Kidney (tissue), 14 donors: ENCODE results near the gene IRF2BP2. TPM values are rescaled to one million over a fixed set of nuclear protein-coding genes. Genes with fewer than 3 reads are reported as not detected.

ENCODE experiments used
- DNase-seq, 5 donors: peaks; one replicate each; pipeline ENCODE4 v3.0.0-alpha.2; 2013 to 2020
- FAIRE-seq: peaks from 2 replicates; lab custom pipeline; 2012; peaks lifted over from hg19 to GRCh38; lab: Jason Lieb, UNC
- H3K27ac ChIP-seq, 2 donors: one replicate each; pipeline ENCODE4 v1.7.0; 2013; ENCODE audit warnings: low read depth in 2 of 2, low read length in 2 of 2, inconsistent platforms in 1 of 2
- H3K27me3 ChIP-seq: one replicate; pipeline ENCODE4 v1.7.1; 2013; ENCODE audit warnings: low read length, inconsistent platforms; ENCODE audit not compliant: control insufficient read depth, insufficient read depth
- H3K36me3 ChIP-seq, 3 donors: one replicate each; pipeline versions ENCODE4 v1.7.0 to v1.7.1; 2013; ENCODE audit warnings: low read length in 3 of 3, control low read depth in 1 of 3, inconsistent platforms in 1 of 3; ENCODE audit not compliant: insufficient read depth in 3 of 3, control insufficient read depth in 2 of 3
- H3K4me1 ChIP-seq, 3 donors: one replicate each; pipeline versions ENCODE4 v1.7.0 to v1.7.1; 2013; ENCODE audit warnings: low read length in 3 of 3, inconsistent platforms in 1 of 3, low read depth in 1 of 3; ENCODE audit not compliant: control insufficient read depth in 2 of 3, insufficient read depth in 2 of 3
- H3K4me3 ChIP-seq, 3 donors: one replicate each; pipeline versions ENCODE4 v1.7.0 to v1.8.1; 2013; ENCODE audit warnings: low read length in 3 of 3, control low read depth in 1 of 3, inconsistent platforms in 1 of 3
- H3K9ac ChIP-seq, 3 donors: one replicate each; pipeline versions ENCODE4 v1.7.0 to v1.7.1; 2013; ENCODE audit warnings: low read length in 3 of 3, control low read depth in 1 of 3, inconsistent platforms in 1 of 3
- H3K9me3 ChIP-seq, 3 donors: one replicate each; pipeline versions ENCODE4 v1.7.0 to v1.7.1; 2013; ENCODE audit warnings: low read length in 3 of 3, control low read depth in 1 of 3, inconsistent platforms in 1 of 3; ENCODE audit not compliant: control insufficient read depth in 2 of 3, insufficient read depth in 1 of 3
- intact Hi-C: fragments of 100-400 bp; cut with DNase I; formaldehyde crosslinking; loops from one replicate; pipeline ENCODE4 v1.11.1; 2022
- polyA plus RNA-seq: library from polyadenylated mRNA; stranded (reverse); fragments of 350-450 nt; fragmentation: Illumina TruSeq; extraction: RNeasy Lipid Tissue Mini Kit (QIAGEN cat#74804); gene quantifications from one replicate; pipeline ENCODE4 v1.2.3, GENCODE V29; 2014; ENCODE audit warnings: low read depth, low replicate concordance; ENCODE audit not compliant: insufficient read depth
- total RNA-seq: library from RNA; stranded (reverse); fragmentation: NEBNext Ultra II Directional; extraction: Animal tissue kit (Norgen Biotek cat#: 25700); gene quantifications from one replicate; pipeline ENCODE4 v1.2.1, GENCODE V29; 2021
- TF ChIP-seq, protein P1 (sequence below): IDR thresholded peaks from 3 replicates; pipeline ENCODE4 v1.5.1; 2012; ENCODE audit warnings: mild to moderate bottlenecking, moderate library complexity, borderline replicate concordance; ENCODE audit not compliant: insufficient read depth; ENCODE audit errors: extremely low read depth
- donor health status: control.
- donor health status: control.
- donor health status: control.
- donor health status: control.
- donor health status: control.
- donor health status: DM: yes; HTN: yes; CAD: no.
- donor health status: Normal renal cell carcinoma (clear cell type).

IRF2BP2 gene
- total and polyA plus RNA-seq, 2 donors from 2014 or later, result 53.8 to 130 TPM

- Histone ChIP-seq H3K9ac (no peak overlapping the region), H3K27me3 (no peaks in the 10 kb centered on the region), H3K4me3 (no peak overlapping the region), H3K4me1 (peaks cover 2 to 7% (median 6%) of the 10 kb centered on the region in 3 donors), H3K9me3 (peaks cover 0 to 5% (median 0%) of the 10 kb centered on the region in 3 donors), H3K27ac (no peak overlapping the region), H3K36me3 (no peaks in the 10 kb centered on the region)
- TF ChIP-seq, protein P1, sequence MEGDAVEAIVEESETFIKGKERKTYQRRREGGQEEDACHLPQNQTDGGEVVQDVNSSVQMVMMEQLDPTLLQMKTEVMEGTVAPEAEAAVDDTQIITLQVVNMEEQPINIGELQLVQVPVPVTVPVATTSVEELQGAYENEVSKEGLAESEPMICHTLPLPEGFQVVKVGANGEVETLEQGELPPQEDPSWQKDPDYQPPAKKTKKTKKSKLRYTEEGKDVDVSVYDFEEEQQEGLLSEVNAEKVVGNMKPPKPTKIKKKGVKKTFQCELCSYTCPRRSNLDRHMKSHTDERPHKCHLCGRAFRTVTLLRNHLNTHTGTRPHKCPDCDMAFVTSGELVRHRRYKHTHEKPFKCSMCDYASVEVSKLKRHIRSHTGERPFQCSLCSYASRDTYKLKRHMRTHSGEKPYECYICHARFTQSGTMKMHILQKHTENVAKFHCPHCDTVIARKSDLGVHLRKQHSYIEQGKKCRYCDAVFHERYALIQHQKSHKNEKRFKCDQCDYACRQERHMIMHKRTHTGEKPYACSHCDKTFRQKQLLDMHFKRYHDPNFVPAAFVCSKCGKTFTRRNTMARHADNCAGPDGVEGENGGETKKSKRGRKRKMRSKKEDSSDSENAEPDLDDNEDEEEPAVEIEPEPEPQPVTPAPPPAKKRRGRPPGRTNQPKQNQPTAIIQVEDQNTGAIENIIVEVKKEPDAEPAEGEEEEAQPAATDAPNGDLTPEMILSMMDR, result no peak
- intact Hi-C loops, result no loop called here
- FAIRE-seq, result no peak
- DNase-seq, result no peak
Observed at GRCh38 chr1:234647245-234647644, 37.3 kb upstream of the IRF2BP2 start.

DNA sequence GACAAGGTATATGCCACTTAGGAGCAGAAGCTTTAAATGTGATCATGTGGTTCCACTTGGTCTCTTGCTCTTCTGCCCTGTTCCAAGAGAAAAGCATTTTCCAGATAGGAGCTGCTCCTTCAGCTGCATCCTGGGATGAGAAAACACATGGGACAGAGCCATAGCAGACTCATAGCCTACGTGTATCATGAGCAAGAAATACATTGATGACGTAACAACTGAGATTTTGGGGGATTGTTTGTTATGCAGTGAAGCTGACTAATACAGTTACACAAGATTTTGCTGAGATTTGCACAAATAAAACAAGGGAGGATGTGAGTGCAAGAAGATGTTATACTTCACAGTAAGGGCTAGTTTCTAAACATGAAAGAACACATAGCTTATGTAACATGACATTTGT lies 36.0 kb upstream of the IRF2BP2 start:
- Histone ChIP-seq H3K9ac (no peak overlapping the region), H3K27me3 (no peaks in the 10 kb centered on the region), H3K36me3 (no peaks in the 10 kb centered on the region), H3K27ac (no peak overlapping the region), H3K9me3 (peaks cover 0 to 5% (median 0%) of the 10 kb centered on the region in 3 donors), H3K4me3 (no peak overlapping the region), H3K4me1 (peaks cover 2 to 7% (median 6%) of the 10 kb centered on the region in 3 donors)
- DNase-seq, result no peak
- FAIRE-seq, result no peak
- TF ChIP-seq, protein P1, result no peak
- intact Hi-C loops, result no loop called here

DNA sequence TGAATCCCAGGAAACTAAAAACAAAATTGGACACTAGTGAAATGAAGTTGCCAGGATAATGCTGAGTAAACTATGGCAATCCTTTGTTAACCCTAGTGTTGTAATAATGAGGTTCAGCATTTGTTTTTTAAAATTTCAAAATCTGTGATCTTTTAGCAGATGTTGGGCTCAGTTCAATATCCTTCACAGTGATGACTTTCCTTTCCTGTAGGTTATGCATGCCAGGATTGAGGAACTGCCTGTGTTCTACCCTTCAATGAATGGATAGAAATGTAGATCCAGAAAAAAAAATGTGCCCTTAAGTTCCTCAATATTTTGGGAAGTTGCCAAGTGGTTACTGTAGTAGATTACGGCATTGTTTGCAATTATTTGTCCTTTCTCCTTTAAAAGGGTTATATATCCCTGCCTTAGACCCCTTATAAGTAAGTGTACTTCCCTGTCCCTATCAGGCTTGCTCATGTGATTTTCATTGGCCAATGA lies 35.5 kb upstream of the IRF2BP2 start:
- intact Hi-C loops, result no loop called here
- TF ChIP-seq, protein P1, result no peak
- FAIRE-seq (no peak), DNase-seq (no peak)
- H3K9me3 ChIP-seq, result peaks cover 0 to 5% (median 0%) of the 10 kb centered on the region in 3 donors
- no peak overlapping the region for H3K9ac ChIP-seq
- H3K27ac ChIP-seq, result no peak overlapping the region
- H3K27me3 ChIP-seq, result no peaks in the 10 kb centered on the region
- H3K36me3 ChIP-seq, result no peaks in the 10 kb centered on the region
- H3K4me1 ChIP-seq, result peaks cover 2 to 7% (median 6%) of the 10 kb centered on the region in 3 donors
- no peak overlapping the region for H3K4me3 ChIP-seq

- FAIRE-seq (no peak), DNase-seq (no peak)
- TF ChIP-seq, protein P1, result no peak
- peaks cover 2 to 10% (median 7%) of the 10 kb centered on the region in 3 donors for H3K4me1 ChIP-seq
- H3K36me3 ChIP-seq, result no peaks in the 10 kb centered on the region
- no peak overlapping the region for H3K4me3 ChIP-seq
- H3K9me3 ChIP-seq, result peaks cover 0 to 5% (median 0%) of the 10 kb centered on the region in 3 donors
- H3K9ac ChIP-seq, result no peak overlapping the region
- no peak overlapping the region for H3K27ac ChIP-seq
- intact Hi-C loops, result no loop called here
- H3K27me3 ChIP-seq, result no peaks in the 10 kb centered on the region
Observed at GRCh38 chr1:234644928-234645327, 35.0 kb upstream of the IRF2BP2 start.
